Stimulated activated CD8-positive, alpha-beta memory T cell treated with anti-CD3 and anti-CD28 coated beads, Interleukin-15, amount 100 ng/mL, for 4 hours (primary cell): Measurements from ENCODE around the gene SLC35G3.
"Not testable (repeated sequence)": the region's sequence is repeated elsewhere in the genome, so short reads cannot be mapped to it uniquely, and the experiment has no call there.

ENCODE experiments used
- DNase-seq, 2 donors: peaks; one replicate each; pipeline ENCODE4 v3.0.0-alpha.2; 2020; ENCODE audit warnings: low read depth in 2 of 2

SLC35G3 gene

DNA sequence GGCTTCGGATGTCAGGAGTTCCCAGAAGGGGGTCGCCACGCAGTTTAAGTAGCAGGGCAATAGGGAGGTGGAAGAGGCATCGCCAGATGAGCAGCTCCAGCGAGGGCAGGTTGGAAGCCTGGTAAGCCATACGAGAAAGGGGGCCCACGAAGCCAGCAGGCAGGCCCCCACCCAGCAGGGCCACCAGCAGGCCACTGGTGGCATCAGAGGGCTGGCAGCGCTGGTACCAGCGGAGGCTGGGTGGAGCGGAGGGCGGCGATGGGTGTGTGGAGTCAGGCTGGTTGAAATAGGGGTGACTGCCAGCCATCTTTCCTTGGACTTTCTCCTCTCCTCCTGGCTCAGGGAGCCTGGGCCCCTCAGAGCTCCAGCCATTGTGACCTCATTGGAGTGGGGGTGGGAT is at the start of gene SLC35G3:
Gene SLC35G3 (minus strand): TSS at position 393 of the 400 bp plus-strand sequence. CDS start 86 bp downstream, at position 307.
- DNase-seq: not testable (repeated sequence)

DNA sequence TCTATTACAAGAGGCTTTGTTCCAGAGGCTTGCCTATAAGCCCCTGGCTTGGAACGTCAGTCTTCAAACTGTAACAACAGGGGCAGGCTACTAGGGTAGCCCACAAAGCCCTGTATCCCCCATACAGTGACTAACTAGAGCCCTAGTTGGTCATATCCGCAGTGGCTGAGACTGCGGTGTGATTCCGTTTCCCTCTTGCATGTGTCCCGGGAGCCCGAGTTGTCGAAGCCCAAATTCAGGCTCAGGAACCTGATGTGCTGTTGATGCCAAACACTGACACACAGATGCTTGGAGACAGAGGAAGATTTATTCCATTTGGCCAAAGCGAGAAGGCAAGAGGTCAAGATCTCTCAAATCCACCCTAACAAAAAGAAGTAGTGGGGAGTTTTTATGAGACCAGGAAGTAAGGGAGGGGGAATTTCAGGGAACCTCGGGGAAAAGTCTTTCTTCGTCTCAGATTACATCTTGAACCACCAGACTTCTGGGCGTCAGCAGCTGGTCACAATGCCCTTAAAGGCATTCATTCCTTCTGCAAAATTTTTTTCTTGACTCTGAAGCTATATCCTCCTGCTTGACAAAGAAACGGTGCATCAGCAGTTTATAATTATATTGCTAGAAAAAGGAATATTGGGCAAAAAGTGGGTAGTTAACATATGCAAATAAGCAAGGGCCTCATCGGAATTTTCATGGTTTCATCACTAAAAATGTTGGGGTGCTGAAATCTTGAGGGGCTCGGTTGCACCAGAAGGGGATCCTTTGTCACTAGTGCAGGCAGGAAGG is 49.6 kb upstream of the SLC35G3 start:
- DNase-seq: peak in 1 of 2 donors; percentile 26

DNA sequence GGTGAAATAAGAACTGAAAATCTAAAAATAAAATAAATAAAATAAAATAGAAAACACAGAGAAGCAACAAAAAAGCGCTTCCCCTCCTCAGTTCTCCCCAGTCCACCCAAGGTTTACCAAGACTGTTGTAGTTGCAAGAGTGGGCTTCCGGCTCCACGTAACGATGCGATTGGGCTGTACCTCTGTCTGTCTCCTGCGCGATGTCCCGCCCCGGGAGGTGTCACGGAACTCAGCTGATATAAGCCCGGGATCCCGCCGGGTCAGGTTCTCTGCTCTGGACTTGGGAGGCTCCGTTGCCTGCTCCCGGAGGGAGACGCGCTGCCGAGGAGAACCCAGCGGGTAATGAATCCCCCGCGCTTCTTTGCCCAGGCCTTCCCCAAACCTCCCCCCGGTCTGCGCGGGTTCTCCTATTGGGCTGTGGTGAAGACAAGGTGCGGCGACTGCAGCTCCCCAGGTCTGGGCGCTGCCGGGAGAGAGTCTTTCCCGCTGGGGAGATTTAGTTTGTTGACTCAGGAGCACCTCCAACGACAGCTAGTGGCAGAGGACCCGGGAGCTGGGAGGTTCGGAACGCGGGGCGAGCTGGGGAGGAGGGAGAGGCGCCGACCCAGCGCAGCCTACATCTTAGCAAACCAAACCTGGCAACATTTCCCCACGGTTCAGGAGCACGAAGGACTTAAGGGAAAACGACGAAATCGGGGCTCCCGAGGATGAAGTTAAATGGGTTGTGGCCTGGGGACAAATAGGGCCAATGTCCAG is 48.8 kb upstream of the SLC35G3 start, which contains the start of gene SLFN5:
Gene SLFN5 (plus strand): TSS at position 268 of the 756 bp plus-strand sequence. CDS start 15,619 bp downstream, outside the sequence.
- DNase-seq: peak; percentile 84 to 91

DNA sequence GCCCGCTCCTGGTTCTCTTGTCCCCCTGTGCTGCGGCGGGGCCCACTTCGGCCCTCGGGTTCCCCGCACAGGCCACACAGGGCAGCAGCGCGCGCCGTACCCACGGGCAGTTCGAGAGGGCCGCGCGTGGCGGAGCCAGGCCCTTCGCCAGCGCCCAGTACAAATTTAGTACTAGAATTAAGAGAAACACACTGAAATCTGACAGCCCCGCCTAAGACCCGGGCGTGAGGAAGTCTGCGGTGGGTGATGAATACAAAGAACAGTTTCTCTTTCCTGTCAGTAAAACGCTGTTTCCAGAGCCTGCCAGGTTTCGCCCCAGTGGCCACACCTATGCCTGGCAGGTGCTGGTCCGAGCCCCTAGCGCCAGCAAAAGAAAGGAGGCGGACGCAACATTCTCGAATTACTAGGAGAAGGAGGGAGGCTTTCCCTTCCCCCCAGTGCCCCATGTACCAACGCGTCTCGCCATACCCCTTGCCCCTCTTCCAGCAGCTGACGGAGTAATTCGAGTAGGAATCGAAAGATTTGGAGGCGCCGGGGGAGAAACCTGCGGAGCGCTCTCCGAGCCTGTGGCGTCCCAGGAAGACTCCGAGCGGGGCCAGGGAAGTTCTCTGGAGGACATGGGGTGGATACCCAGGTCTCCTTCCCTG is 48.1 kb upstream of the SLC35G3 start:
- DNase-seq: peak; percentile 67 to 82

GRCh38 chr17:35241520-35241919 is 47.3 kb upstream of the SLC35G3 start:
- DNase-seq: peak in 1 of 2 donors; percentile 12

DNA sequence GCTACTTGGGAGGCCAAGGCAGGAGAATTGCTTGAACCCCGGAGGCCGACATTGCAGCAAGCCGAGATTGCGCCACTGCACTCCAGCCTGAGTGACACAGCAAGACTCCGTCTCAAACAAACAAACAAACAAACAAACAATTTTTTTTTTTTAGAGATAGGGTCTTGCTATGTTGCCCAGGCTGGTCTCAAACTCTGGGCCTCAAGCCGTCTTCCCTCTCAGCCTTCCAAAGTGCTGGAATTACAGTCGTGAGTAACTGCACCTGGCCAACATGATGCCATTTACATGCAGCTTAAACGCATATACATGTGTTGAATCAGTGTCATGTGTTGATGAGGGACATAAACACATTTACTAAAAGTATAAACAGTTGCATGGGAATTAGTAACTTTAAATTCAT is 46.7 kb upstream of the SLC35G3 start:
- no peak for DNase-seq

DNA sequence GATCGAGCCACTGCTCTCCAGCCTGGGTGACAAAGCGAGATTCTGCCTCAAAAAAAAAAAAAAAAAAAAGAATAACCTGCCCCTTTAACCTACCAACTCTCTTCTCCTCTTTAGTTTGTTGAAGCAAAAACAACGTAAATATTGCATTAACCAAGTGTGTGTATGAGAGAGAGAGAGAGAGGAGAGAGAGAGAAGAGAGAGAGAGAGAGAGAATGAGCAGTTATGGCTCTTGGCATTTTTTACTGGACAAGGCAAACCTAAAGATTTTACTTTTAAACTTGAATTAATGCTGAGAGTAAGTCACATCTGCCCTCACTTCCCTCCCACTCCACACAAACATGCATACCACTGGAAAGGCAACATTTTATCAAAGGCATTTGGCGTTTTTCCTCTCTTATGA is 45.6 kb upstream of the SLC35G3 start:
- DNase-seq: no peak

GRCh38 chr17:35238821-35239220 is 44.6 kb upstream of the SLC35G3 start:
- no peak for DNase-seq

- no peak for DNase-seq
These were observed 42.6 kb upstream of the SLC35G3 start for GRCh38 chr17:35236821-35237220.

DNA sequence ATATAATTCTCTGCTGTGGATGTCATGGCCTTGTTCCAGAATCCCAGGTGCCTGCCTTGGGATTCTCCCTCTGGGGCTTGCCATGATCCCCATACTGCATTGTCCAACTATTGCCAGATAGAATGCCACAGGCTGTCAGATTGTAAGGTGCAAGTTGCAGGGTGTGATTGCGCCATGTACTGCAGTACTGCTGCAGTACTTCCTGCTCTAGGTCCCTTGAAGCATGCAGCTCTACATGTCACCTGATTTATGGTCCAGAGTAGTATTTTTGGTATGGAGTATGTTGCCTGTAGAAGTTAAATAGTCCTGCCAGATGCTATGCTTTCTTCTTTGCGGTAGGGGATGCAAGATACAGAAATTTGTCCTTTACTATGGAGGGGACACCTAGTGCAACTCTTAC is 41.7 kb upstream of the SLC35G3 start:
- no peak for DNase-seq

GRCh38 chr17:35235289-35235688 is 41.1 kb upstream of the SLC35G3 start:
- no peak for DNase-seq

- not testable (repeated sequence) for DNase-seq
These were observed 40.1 kb upstream of the SLC35G3 start for GRCh38 chr17:35234315-35234714.

DNA sequence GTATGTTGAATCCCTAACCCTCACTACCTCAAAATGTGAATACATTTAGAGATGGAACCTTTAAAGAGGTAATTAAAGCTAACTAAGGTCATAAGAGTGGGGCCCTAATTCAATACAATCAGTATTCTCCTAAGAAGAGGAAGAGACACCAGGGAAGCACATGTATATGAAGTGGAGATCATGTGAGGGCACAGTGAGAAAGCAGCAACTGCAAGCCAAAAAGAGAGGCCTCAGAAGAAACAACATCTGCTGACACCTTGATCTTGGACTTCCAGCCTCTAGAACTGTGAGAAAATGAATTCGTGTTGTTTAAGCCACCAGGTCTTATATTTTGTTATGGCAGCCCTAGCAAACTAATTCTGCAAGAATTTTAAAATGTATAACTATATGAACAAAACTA is 35.4 kb upstream of the SLC35G3 start:
- no peak for DNase-seq

- DNase-seq: no peak
These were observed 33.4 kb upstream of the SLC35G3 start for GRCh38 chr17:35227546-35227945.

DNA sequence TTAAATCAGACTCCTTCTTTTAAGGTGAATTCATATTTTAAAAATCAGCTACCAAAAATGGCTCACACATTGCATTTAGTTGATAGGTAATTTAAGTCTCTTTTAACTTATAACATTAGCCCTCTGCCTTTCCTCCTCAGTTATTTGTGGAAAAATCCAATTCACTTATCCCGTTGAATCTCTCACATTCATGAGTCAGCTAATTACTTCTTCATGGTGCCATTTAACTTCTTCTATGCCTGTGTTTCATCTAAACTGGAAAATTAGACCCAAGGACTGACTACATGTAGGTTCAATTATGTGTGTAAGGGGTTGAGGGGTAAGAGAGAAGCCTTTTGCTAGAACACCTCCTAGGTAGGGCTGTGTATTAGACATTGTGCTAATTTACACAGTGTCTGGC is 30.2 kb upstream of the SLC35G3 start:
- DNase-seq: no peak

DNA sequence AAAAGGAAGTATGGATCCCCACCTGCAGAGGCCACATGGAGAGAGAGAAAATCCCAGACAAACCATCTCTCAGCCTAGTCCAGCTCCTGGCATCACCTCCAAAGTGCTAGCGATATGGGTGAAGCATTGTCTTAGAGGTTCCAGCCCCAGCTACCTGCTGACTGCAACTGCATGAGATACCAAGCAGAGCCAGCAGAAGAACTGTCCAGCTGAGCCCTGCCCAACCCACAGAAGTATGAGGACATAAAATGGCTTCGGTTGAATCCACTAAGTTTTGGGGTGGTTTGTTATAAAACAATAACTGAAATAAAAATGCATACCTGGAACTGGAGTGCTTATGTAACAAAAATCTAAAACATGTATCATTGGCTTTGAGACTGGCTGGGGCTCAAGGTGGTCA is 28.3 kb upstream of the SLC35G3 start:
- no peak for DNase-seq

DNA sequence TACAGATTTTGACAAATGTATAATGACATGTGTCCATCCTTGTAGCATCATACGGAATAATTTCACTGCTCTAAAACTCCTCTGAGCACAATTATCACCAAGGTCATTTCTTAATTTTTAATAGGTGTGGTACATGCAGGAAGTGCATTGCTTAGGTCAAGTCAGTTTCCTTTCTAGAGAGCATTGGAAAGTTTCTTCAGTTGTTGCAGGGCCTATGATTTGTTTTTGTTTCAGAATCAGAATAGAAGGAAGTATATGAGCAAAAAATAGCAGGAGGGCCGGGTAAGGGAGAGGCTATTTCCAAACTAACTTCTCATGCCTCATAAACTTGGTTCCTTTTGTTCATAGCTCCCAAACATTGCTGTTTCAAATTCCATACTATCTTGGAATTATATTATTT is 24.7 kb upstream of the SLC35G3 start:
- no peak for DNase-seq

DNA sequence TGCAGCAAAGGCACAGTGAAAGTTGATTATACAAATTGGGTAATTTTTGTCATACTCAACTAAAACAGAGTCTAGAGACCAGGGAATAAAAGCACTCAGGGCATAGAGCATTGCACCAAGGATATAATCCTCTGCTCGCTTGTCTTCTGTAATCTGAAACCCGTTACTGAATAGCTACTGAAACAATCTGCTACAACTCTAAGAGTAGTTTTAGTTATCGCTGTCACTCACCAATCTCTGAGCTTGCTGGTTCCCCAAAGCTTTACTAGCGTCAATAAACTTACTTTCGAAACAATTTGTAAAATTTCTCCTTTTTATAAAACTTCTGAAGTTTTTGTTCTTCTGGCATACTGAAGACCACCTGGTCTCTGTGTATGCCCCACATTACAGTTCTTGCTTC is 22.9 kb upstream of the SLC35G3 start:
- no peak for DNase-seq

GRCh38 chr17:35214631-35215273 is 20.6 kb upstream of the SLC35G3 start:
- no peak for DNase-seq

DNA sequence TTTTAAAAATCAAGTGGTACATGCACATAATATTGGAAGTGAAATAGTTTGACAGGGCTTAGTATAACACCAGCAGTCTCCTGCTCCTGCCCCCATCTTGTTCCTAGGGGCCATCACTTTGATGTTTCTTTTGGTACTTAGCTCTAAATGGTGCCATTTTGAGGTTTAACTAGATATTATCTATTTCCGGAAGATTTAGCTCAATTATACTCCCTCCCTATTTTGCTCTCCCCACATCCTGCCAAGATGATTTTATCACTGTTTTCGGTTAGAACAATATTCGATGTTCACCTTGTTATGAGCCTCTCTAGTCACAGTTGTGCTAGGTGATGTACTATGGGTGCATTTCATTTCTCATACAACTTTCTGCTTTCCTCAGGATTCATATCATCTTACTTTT is 20.0 kb upstream of the SLC35G3 start:
- DNase-seq: peak in 1 of 2 donors; percentile 17

DNA sequence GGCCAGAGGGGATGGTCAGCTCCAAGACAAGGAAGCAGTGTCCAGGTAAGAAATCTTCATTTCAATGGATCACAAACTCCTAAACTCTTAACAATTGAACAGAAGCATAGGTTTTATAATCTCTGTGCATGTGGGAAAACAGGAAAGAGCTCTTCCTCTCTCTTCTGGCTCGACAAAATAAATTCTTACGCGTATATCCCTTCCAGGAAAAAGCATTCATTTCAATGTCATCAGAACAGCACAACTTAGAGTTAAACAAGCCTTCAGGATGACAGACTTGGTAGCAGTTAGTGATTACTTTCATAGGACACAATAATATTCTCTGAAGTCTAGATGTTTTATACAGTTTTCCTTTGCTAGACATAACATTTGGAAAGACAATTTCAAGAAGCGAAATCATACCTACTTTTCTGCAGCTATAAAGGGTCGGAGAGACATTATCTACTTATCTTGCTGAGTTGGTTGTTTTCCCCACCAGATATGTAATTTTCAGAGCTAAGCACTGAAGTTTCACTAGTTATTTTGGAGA is 19.3 kb upstream of the SLC35G3 start:
- no peak for DNase-seq

DNA sequence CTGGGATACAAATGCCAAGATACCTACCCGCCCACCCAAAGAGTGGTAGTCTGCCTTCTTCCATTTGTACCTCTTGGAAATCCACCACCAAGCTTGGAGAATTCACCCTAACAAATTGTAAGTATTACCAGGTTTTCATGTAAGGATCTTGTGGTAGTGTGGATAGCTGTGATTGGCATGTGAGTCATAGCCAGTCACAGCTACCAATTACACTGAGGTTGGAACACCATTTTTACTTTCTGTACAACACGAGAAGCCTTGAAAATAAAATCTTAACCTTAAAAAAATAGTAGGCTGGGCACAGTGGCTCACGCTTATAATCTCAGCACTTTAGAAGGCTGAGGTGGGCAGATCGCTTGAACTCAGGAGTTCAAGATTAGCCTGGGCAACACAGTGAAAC is 18.5 kb upstream of the SLC35G3 start:
- no peak for DNase-seq
